HL-60 (cell line): Measurements from ENCODE around the gene NHLRC3.

Experiments used
- DNase-seq, 2 experiments: peaks; one replicate each; pipeline ENCODE4 v3.0.0-alpha.2; 2010 to 2020; ENCODE audit warnings: low read depth in 1 of 2, low spot score in 1 of 2
- H3K27ac ChIP-seq: fragments of 250-450 bp; sonication (Bioruptor Pico); replicated peaks from 2 replicates; pipeline ENCODE4 v1.5.1; 2020; ENCODE audit warnings: mild to moderate bottlenecking, moderate library complexity
- H3K27me3 ChIP-seq: fragments of 250-450 bp; sonication (Bioruptor Pico); 2 replicates; pipeline ENCODE4 v1.5.1; 2021; ENCODE audit warnings: mild to moderate bottlenecking, moderate library complexity; ENCODE audit not compliant: insufficient read depth, poor library complexity, severe bottlenecking
- H3K4me3 ChIP-seq: replicated peaks from 2 replicates; pipeline ENCODE4 v1.5.1; 2011; ENCODE audit warnings: mild to moderate bottlenecking, control low read depth, low read length; ENCODE audit not compliant: insufficient read depth
- GABPA ChIP-seq: IDR thresholded peaks from 2 replicates; pipeline ENCODE4 v1.6.1; 2012; ENCODE audit warnings: low read depth
- POLR2AphosphoS5 ChIP-seq: IDR thresholded peaks from 2 replicates; pipeline ENCODE4 v1.6.1; 2012; ENCODE audit warnings: low read depth
- SPI1 ChIP-seq: IDR thresholded peaks from 2 replicates; pipeline ENCODE4 v1.6.1; 2012; ENCODE audit warnings: low read depth, mild to moderate bottlenecking, borderline replicate concordance
- TF ChIP-seq, protein P1 (sequence below): IDR thresholded peaks from 2 replicates; pipeline ENCODE4 v1.6.1; 2012; ENCODE audit warnings: low read depth; ENCODE audit not compliant: insufficient replicate concordance
- TF ChIP-seq, protein P2 (sequence below): IDR thresholded peaks from one replicate; pipeline ENCODE4 v1.5.1; 2011; ENCODE audit warnings: low read length, control low read depth, inconsistent platforms; ENCODE audit not compliant: insufficient read depth

NHLRC3 gene

DNA sequence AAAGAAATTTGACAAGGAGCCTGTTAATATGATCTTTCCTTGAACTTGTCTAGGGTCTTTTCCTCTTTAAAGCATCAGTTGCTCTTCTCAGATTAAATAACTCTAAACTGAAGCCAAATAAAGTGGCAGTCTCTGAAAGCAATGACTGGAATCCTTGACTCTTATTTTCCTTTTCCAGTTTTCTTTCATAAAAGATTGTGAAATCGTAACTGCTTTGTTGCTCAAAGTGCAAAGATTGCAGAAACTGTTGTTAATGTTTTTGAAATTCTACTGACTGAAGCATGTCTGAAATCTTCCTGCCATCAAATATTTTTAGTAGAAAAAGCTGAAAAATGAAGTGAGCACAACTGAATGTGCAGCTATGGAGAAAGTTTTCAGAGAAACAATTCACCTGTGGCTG, 1.9 kb downstream of the NHLRC3 start:
- H3K4me3 ChIP-seq, result peak overlapping the region; percentile 85
- no peaks in the 10 kb centered on the region for H3K27me3 ChIP-seq
- TF ChIP-seq, protein P1, sequence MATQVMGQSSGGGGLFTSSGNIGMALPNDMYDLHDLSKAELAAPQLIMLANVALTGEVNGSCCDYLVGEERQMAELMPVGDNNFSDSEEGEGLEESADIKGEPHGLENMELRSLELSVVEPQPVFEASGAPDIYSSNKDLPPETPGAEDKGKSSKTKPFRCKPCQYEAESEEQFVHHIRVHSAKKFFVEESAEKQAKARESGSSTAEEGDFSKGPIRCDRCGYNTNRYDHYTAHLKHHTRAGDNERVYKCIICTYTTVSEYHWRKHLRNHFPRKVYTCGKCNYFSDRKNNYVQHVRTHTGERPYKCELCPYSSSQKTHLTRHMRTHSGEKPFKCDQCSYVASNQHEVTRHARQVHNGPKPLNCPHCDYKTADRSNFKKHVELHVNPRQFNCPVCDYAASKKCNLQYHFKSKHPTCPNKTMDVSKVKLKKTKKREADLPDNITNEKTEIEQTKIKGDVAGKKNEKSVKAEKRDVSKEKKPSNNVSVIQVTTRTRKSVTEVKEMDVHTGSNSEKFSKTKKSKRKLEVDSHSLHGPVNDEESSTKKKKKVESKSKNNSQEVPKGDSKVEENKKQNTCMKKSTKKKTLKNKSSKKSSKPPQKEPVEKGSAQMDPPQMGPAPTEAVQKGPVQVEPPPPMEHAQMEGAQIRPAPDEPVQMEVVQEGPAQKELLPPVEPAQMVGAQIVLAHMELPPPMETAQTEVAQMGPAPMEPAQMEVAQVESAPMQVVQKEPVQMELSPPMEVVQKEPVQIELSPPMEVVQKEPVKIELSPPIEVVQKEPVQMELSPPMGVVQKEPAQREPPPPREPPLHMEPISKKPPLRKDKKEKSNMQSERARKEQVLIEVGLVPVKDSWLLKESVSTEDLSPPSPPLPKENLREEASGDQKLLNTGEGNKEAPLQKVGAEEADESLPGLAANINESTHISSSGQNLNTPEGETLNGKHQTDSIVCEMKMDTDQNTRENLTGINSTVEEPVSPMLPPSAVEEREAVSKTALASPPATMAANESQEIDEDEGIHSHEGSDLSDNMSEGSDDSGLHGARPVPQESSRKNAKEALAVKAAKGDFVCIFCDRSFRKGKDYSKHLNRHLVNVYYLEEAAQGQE, result no peak
- TF ChIP-seq GABPA, result no peak
- DNase-seq, result peak in 1 of 2 experiments; percentile 32
- H3K27ac ChIP-seq, result peak overlapping the region; percentile 91

DNA sequence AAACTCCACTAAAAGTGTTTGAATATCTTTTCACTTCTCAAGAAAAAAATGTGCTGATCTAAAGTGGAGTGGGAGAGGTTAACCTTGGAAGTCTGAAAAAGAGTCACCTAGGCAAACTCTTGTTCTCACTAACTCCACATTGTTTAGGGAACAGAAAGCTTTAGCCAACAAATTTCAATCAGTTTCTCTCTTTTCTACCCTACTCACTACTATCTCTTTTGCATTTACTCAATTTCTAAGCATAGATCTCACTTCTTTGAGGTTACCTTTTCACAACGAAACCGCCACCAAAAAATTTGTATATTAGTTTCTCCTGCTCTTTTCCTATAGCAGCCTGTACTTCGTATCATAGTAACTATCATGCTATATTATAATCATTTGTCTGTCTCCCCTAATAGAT, 6.3 kb downstream of the NHLRC3 start:
- Histone ChIP-seq H3K27me3 (no peaks in the 10 kb centered on the region), H3K27ac (no peak overlapping the region), H3K4me3 (no peak overlapping the region)
- TF ChIP-seq, protein P1, result no peak
- TF ChIP-seq, protein P2, sequence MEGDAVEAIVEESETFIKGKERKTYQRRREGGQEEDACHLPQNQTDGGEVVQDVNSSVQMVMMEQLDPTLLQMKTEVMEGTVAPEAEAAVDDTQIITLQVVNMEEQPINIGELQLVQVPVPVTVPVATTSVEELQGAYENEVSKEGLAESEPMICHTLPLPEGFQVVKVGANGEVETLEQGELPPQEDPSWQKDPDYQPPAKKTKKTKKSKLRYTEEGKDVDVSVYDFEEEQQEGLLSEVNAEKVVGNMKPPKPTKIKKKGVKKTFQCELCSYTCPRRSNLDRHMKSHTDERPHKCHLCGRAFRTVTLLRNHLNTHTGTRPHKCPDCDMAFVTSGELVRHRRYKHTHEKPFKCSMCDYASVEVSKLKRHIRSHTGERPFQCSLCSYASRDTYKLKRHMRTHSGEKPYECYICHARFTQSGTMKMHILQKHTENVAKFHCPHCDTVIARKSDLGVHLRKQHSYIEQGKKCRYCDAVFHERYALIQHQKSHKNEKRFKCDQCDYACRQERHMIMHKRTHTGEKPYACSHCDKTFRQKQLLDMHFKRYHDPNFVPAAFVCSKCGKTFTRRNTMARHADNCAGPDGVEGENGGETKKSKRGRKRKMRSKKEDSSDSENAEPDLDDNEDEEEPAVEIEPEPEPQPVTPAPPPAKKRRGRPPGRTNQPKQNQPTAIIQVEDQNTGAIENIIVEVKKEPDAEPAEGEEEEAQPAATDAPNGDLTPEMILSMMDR, result no peak
- TF ChIP-seq GABPA (no peak), SPI1 (no peak), POLR2AphosphoS5 (no peak)
- DNase-seq, result no peak

DNA sequence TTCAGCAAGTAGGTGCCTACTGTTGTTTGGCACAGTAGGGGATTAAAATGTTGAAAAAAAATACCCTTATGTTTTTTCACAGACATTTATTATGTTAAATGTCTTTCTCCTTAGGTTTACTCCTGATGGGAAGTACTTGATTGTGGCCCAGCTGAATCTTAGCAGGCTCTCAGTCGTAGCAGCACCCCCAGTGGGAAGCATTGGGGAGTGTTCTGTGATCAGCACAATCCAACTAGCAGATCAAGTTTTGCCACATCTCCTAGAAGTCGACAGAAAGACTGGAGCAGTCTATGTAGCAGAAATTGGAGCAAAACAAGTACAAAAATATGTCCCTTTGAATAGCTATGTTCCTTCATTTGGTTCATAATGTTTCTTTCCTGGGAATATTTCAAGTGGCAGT, 9.3 kb downstream of the NHLRC3 start:
- no peak overlapping the region for H3K27ac ChIP-seq
- TF ChIP-seq SPI1 (no peak), POLR2AphosphoS5 (no peak), GABPA (no peak)
- TF ChIP-seq, protein P2, result no peak
- TF ChIP-seq, protein P1, result no peak
- H3K27me3 ChIP-seq, result no peaks in the 10 kb centered on the region
- no peak for DNase-seq
- no peak overlapping the region for H3K4me3 ChIP-seq

DNA sequence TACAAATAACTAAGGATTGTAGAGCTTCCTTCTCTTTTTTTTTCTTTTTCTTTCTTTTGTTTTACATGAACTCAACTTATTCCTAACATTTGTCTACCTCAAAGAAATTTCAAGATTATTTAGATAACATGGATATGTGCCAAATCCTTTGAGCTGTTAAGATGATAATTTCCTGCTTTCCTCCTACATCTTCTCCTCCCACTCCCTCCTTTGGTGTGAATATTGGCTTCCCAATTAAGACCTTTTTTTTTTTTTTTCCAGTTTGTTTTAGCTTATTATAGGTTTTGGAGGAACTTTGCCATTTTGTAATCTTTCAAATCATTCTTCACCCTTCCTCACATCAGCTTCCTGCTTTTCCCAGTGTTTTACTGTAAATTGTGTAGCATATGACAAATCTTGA, 10.6 kb downstream of the NHLRC3 start:
- TF ChIP-seq, protein P1, result no peak
- TF ChIP-seq, protein P2, result no peak
- TF ChIP-seq GABPA (no peak), SPI1 (no peak)
- H3K27ac ChIP-seq, result no peak overlapping the region
- no peak overlapping the region for H3K4me3 ChIP-seq
- no peak for DNase-seq
- H3K27me3 ChIP-seq, result no peaks in the 10 kb centered on the region
